Stimulated activated CD8-positive, alpha-beta memory T cell treated with anti-CD3 and anti-CD28 coated beads, Interleukin-7, amount 100 ng/mL, for 48 hours (primary cell): ENCODE measurements around the gene GMPS.
"Not testable (repeated sequence)": the region's sequence is repeated elsewhere in the genome, so short reads cannot be mapped to it uniquely, and the experiment has no call there.

Source experiments
- DNase-seq, 2 donors: peaks; one replicate each; pipeline ENCODE4 v3.0.0-alpha.2; 2020; ENCODE audit warnings: low read depth in 1 of 2; ENCODE audit errors: extremely low read depth in 1 of 2

The GMPS gene

GRCh38 chr3:155871746-155872158 is 1.3 kb downstream of the GMPS start:
- no peak for DNase-seq

- no peak for DNase-seq
These were observed 2.6 kb downstream of the GMPS start for GRCh38 chr3:155872904-155873646.

- DNase-seq, result no peak
These were observed 5.6 kb downstream of the GMPS start for GRCh38 chr3:155876037-155876436.

GRCh38 chr3:155876503-155876902 is 6.1 kb downstream of the GMPS start:
- DNase-seq, result no peak

- DNase-seq, result no peak
These were observed 9.8 kb downstream of the GMPS start for GRCh38 chr3:155880286-155880685.

- no peak for DNase-seq
These were observed 13.8 kb downstream of the GMPS start for GRCh38 chr3:155884292-155884691.

- no peak for DNase-seq
These were observed 14.8 kb downstream of the GMPS start for GRCh38 chr3:155885292-155885691.

- DNase-seq, result not testable (repeated sequence)
These were observed 15.9 kb downstream of the GMPS start for GRCh38 chr3:155886348-155886747.

- no peak for DNase-seq
These were observed 16.5 kb downstream of the GMPS start for GRCh38 chr3:155886915-155887314.

GRCh38 chr3:155889212-155889611 is 18.8 kb downstream of the GMPS start:
- no peak for DNase-seq

- no peak for DNase-seq
These were observed 19.5 kb downstream of the GMPS start for GRCh38 chr3:155889952-155890351.

GRCh38 chr3:155890671-155891190 is 20.3 kb downstream of the GMPS start:
- DNase-seq, result no peak

GRCh38 chr3:155891321-155891720 is 20.9 kb downstream of the GMPS start:
- DNase-seq, result no peak

- DNase-seq, result no peak
These were observed 25.0 kb downstream of the GMPS start for GRCh38 chr3:155895379-155895900.

GRCh38 chr3:155906900-155907299 is 36.5 kb downstream of the GMPS start:
- no peak for DNase-seq

- DNase-seq, result no peak
These were observed 37.6 kb downstream of the GMPS start for GRCh38 chr3:155908086-155908485.

- DNase-seq, result no peak
These were observed 38.2 kb downstream of the GMPS start for GRCh38 chr3:155908605-155909004.

- DNase-seq, result no peak
These were observed 41.6 kb downstream of the GMPS start for GRCh38 chr3:155912090-155912489.

GRCh38 chr3:155912579-155913190 is 42.2 kb downstream of the GMPS start:
- no peak for DNase-seq

- DNase-seq, result no peak
These were observed 47.3 kb downstream of the GMPS start for GRCh38 chr3:155917781-155918180.

- DNase-seq, result no peak
These were observed 49.3 kb downstream of the GMPS start for GRCh38 chr3:155919728-155920127.

- no peak for DNase-seq
These were observed 51.0 kb downstream of the GMPS start for GRCh38 chr3:155921486-155921885.
